ENCODE data around the gene BUD13. TPM values are rescaled to one million over a fixed set of nuclear protein-coding genes. Genes with fewer than 3 reads are reported as not detected.

Gene BUD13
- total RNA-seq, 2 donors from 2014 or later = 22.3 to 29.1 TPM

GRCh38 chr11:116701876-116702275 is 70.9 kb downstream of the BUD13 start:
- H3K4me3 Mint-ChIP-seq = no peak overlapping the region
- H3K36me3 ChIP-seq (ENCODE audit: control insufficient read depth, insufficient read depth, low read length) = no peaks in the 10 kb centered on the region
- H3K4me1 ChIP-seq (ENCODE audit: control insufficient read depth, insufficient read depth, low read length) = peaks cover 3% of the 10 kb centered on the region
- no peak overlapping the region for H3K27ac Mint-ChIP-seq
- no peaks in the 10 kb centered on the region for H3K27me3 ChIP-seq (ENCODE audit: control insufficient read depth, insufficient read depth, low read length, poor library complexity, severe bottlenecking)
- H3K4me1 Mint-ChIP-seq = peaks cover 18% of the 10 kb centered on the region
- H3K36me3 Mint-ChIP-seq (ENCODE audit: low read depth) = no peaks in the 10 kb centered on the region
- no peaks in the 10 kb centered on the region for H3K9me3 ChIP-seq (ENCODE audit: control insufficient read depth, low read length)
- WGBS, 2 experiments (ENCODE audit: insufficient coverage in 1 of 2, insufficient read length in 1 of 2) = 88 to 92% methylated on average over 2 of the region's 2 CpGs
- no peaks in the 10 kb centered on the region for H3K9me3 Mint-ChIP-seq
- H3K27ac ChIP-seq (ENCODE audit: low read depth, low read length) = no peak overlapping the region
- no peak overlapping the region for H3K4me3 ChIP-seq (ENCODE audit: low read length)
- TF ChIP-seq CTCF (conservative IDR thresholded peaks at IDR 0.05) = no peak
- no peak overlapping the region for H3K9ac ChIP-seq (ENCODE audit: extremely low read depth, low read length, poor library complexity, severe bottlenecking)
- H3K27me3 Mint-ChIP-seq (ENCODE audit: insufficient read depth) = peaks cover 7% of the 10 kb centered on the region
- peak; percentile 10 for DNase-seq

GRCh38 chr11:116701297-116701801 is 71.4 kb downstream of the BUD13 start:
- no peak overlapping the region for H3K27ac Mint-ChIP-seq
- no peak for TF ChIP-seq CTCF (conservative IDR thresholded peaks at IDR 0.05)
- Histone ChIP-seq H3K27ac (ENCODE audit: low read depth, low read length) (no peak overlapping the region), H3K9ac (ENCODE audit: extremely low read depth, low read length, poor library complexity, severe bottlenecking) (no peak overlapping the region), H3K4me1 (ENCODE audit: control insufficient read depth, insufficient read depth, low read length) (peaks cover 3% of the 10 kb centered on the region), H3K27me3 (ENCODE audit: control insufficient read depth, insufficient read depth, low read length, poor library complexity, severe bottlenecking) (no peaks in the 10 kb centered on the region), H3K4me3 (ENCODE audit: low read length) (no peak overlapping the region), H3K36me3 (ENCODE audit: control insufficient read depth, insufficient read depth, low read length) (no peaks in the 10 kb centered on the region), H3K9me3 (ENCODE audit: control insufficient read depth, low read length) (no peaks in the 10 kb centered on the region)
- no peak overlapping the region for H3K4me3 Mint-ChIP-seq
- 92 to 95% methylated on average over 4 to 7 of the region's 7 CpGs for whole genome bisulfite sequencing, 2 experiments (ENCODE audit: insufficient coverage in 1 of 2, insufficient read length in 1 of 2)
- no peaks in the 10 kb centered on the region for H3K9me3 Mint-ChIP-seq
- H3K27me3 Mint-ChIP-seq (ENCODE audit: insufficient read depth) = peaks cover 6% of the 10 kb centered on the region
- H3K4me1 Mint-ChIP-seq = peaks cover 18% of the 10 kb centered on the region
- DNase-seq = peak; percentile 29
- no peaks in the 10 kb centered on the region for H3K36me3 Mint-ChIP-seq (ENCODE audit: low read depth)

GRCh38 chr11:116700586-116701220 is 72.1 kb downstream of the BUD13 start:
- no peak for TF ChIP-seq CTCF (conservative IDR thresholded peaks at IDR 0.05)
- Mint-ChIP-seq H3K4me3 (no peak overlapping the region), H3K27me3 (ENCODE audit: insufficient read depth) (peaks cover 3% of the 10 kb centered on the region), H3K4me1 (peaks cover 18% of the 10 kb centered on the region), H3K9me3 (no peaks in the 10 kb centered on the region), H3K36me3 (ENCODE audit: low read depth) (no peaks in the 10 kb centered on the region), H3K27ac (no peak overlapping the region)
- Histone ChIP-seq H3K9me3 (ENCODE audit: control insufficient read depth, low read length) (no peaks in the 10 kb centered on the region), H3K4me3 (ENCODE audit: low read length) (no peak overlapping the region), H3K27ac (ENCODE audit: low read depth, low read length) (no peak overlapping the region), H3K9ac (ENCODE audit: extremely low read depth, low read length, poor library complexity, severe bottlenecking) (no peak overlapping the region), H3K36me3 (ENCODE audit: control insufficient read depth, insufficient read depth, low read length) (no peaks in the 10 kb centered on the region), H3K4me1 (ENCODE audit: control insufficient read depth, insufficient read depth, low read length) (peaks cover 3% of the 10 kb centered on the region), H3K27me3 (ENCODE audit: control insufficient read depth, insufficient read depth, low read length, poor library complexity, severe bottlenecking) (no peaks in the 10 kb centered on the region)
- no peak for DNase-seq
- 94 to 100% methylated on average over 5 to 6 of the region's 6 CpGs for WGBS, 2 experiments (ENCODE audit: insufficient coverage in 1 of 2, insufficient read length in 1 of 2)

Other genes with a start within 250 kb of the BUD13 start
- 10 to 100 TPM; 59.2 to 63.4 TPM for gene ZPR1, start 15.0 kb upstream of the BUD13 start, total RNA-seq
- not detected for gene APOA5, start 18.9 kb upstream of the BUD13 start, total RNA-seq
- gene APOA4, start 50.3 kb upstream of the BUD13 start, total RNA-seq = under 1 TPM; 0.35 to 0.38 TPM
- not detected for gene APOC3, start 56.9 kb upstream of the BUD13 start, total RNA-seq
- gene APOA1, start 64.6 kb upstream of the BUD13 start, total RNA-seq = 100 to 1,000 TPM in 1 of 2 donors, 10 to 100 TPM in 1; 91.8 to 120 TPM